HCT116 (cell line): ENCODE data around the gene BMP7.

Source experiments
- CBX3 ChIP-seq: IDR thresholded peaks from 2 replicates; pipeline ENCODE4 v1.6.1; 2012; ENCODE audit warnings: low read depth
- CTCF ChIP-seq, 3 experiments: fragments of 200-600 bp in 1 of 3; sonication (generic) in 1 of 3; IDR thresholded peaks in 2 of 3; conservative IDR thresholded peaks in 1 of 3; 2 replicates each; pipeline ENCODE4 v1.5.1; 2012 to 2017; ENCODE audit warnings: low read depth in 2 of 3, low read length in 2 of 3, antibody characterized with exemption in 1 of 3, borderline replicate concordance in 1 of 3, control low read depth in 1 of 3, mild to moderate bottlenecking in 1 of 3, mixed read lengths in 1 of 3, mixed run types in 1 of 3, moderate library complexity in 1 of 3; ENCODE audit not compliant: insufficient read depth in 1 of 3
- EZH2 ChIP-seq: fragments of 200-600 bp; sonication (generic); IDR thresholded peaks from 2 replicates; pipeline ENCODE4 v1.6.1; 2017; ENCODE audit warnings: antibody characterized with exemption, mixed run types
- FOSL1 ChIP-seq: IDR thresholded peaks from 2 replicates; pipeline ENCODE4 v1.6.1; 2012; ENCODE audit warnings: low read depth
- JUND ChIP-seq: IDR thresholded peaks from 2 replicates; pipeline ENCODE4 v1.6.1; 2012
- POLR2A ChIP-seq: IDR thresholded peaks from 2 replicates; pipeline ENCODE4 v1.7.0; 2011; ENCODE audit warnings: borderline replicate concordance; ENCODE audit not compliant: insufficient read depth, insufficient read length; ENCODE audit errors: extremely low read depth
- POLR2AphosphoS5 ChIP-seq: IDR thresholded peaks from 2 replicates; pipeline ENCODE4 v1.6.1; 2011; ENCODE audit warnings: mild to moderate bottlenecking, low read depth, low read length, moderate library complexity
- RAD21 ChIP-seq: IDR thresholded peaks from 2 replicates; pipeline ENCODE4 v1.6.1; 2012; ENCODE audit warnings: low read depth, mild to moderate bottlenecking
- REST ChIP-seq: IDR thresholded peaks from 2 replicates; pipeline ENCODE4 v1.6.1; 2012; ENCODE audit warnings: low read depth
- SIN3A ChIP-seq: IDR thresholded peaks from 2 replicates; pipeline ENCODE4 v1.6.1; 2012; ENCODE audit warnings: low read depth
- SP1 ChIP-seq: IDR thresholded peaks from 2 replicates; pipeline ENCODE4 v1.6.1; 2012; ENCODE audit warnings: low read depth
- TF ChIP-seq, protein P1 (sequence below): IDR thresholded peaks from 2 replicates; pipeline ENCODE4 v1.6.1; 2012
- TF ChIP-seq, protein P2 (sequence below): IDR thresholded peaks from 2 replicates; pipeline ENCODE4 v1.6.1; 2011; ENCODE audit warnings: mild to moderate bottlenecking, low read length, moderate library complexity; ENCODE audit not compliant: insufficient replicate concordance; ENCODE audit errors: extremely low read depth

DNA sequence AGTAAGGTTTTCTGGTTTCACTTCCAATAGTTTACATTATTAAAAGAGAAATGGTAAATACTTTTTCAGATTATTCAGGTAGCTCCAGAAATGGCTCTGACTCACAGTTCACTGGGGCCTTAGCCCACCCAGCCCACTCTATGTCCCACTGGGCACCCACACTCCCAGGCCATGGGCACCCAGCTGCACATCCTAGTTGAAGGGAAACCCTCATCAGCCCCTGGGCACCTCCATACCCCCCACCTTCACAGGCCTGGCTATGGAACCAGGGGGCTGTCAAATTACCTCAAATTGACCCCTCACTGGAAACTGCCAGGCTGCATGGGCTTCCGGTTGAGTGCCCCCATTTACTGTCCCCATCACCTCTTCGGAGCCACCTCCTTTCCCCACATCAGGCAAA is 51.5 kb downstream of the BMP7 start:
- TF ChIP-seq CTCF (IDR thresholded peaks at IDR 0.05 in 2 of 3, conservative IDR thresholded peaks at IDR 0.05 in 1 of 3; ENCODE audit: borderline replicate concordance in 1 of 3, insufficient read depth in 1 of 3, low read depth in 2 of 3, low read length in 2 of 3), result no peak
- no peak for TF ChIP-seq EZH2
- no peak for TF ChIP-seq SIN3A
- TF ChIP-seq SP1, result no peak
- no peak for TF ChIP-seq RAD21
- no peak for TF ChIP-seq JUND
- no peak for TF ChIP-seq POLR2AphosphoS5
- no peak for TF ChIP-seq CBX3
- TF ChIP-seq POLR2A, result no peak
- TF ChIP-seq REST, result no peak
- TF ChIP-seq, protein P1, sequence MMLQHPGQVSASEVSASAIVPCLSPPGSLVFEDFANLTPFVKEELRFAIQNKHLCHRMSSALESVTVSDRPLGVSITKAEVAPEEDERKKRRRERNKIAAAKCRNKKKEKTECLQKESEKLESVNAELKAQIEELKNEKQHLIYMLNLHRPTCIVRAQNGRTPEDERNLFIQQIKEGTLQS, result no peak
- TF ChIP-seq, protein P2, sequence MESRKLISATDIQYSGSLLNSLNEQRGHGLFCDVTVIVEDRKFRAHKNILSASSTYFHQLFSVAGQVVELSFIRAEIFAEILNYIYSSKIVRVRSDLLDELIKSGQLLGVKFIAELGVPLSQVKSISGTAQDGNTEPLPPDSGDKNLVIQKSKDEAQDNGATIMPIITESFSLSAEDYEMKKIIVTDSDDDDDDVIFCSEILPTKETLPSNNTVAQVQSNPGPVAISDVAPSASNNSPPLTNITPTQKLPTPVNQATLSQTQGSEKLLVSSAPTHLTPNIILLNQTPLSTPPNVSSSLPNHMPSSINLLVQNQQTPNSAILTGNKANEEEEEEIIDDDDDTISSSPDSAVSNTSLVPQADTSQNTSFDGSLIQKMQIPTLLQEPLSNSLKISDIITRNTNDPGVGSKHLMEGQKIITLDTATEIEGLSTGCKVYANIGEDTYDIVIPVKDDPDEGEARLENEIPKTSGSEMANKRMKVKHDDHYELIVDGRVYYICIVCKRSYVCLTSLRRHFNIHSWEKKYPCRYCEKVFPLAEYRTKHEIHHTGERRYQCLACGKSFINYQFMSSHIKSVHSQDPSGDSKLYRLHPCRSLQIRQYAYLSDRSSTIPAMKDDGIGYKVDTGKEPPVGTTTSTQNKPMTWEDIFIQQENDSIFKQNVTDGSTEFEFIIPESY, result no peak
- TF ChIP-seq FOSL1, result no peak
